ENCODE data around the gene SVEP1.

The SVEP1 gene

GRCh38 chr9:110328763-110329162, 250.8 kb downstream of the SVEP1 start:
- no peak overlapping the region for H3K9ac ChIP-seq (ENCODE audit: low read length in 5 of 5)
- H3K27ac ChIP-seq (ENCODE audit: low read depth, low read length): no peak overlapping the region
- peaks cover 0 to 3% (median 0%) of the 10 kb centered on the region in 5 donors for H3K27me3 ChIP-seq (ENCODE audit: control insufficient read depth in 5 of 5, insufficient read depth in 4 of 5, low read length in 5 of 5)
- no peak overlapping the region for H3K4me3 ChIP-seq (ENCODE audit: low read depth in 1 of 5, low read length in 5 of 5)
- peaks cover 0 to 5% (median 0%) of the 10 kb centered on the region in 5 donors for H3K4me1 ChIP-seq (ENCODE audit: control insufficient read depth in 5 of 5, insufficient read depth in 5 of 5, low read length in 5 of 5)
- H3K9me3 ChIP-seq (ENCODE audit: control insufficient read depth in 5 of 5, low read length in 5 of 5): peaks cover 0 to 2% (median 0%) of the 10 kb centered on the region in 5 donors
- H3K36me3 ChIP-seq (ENCODE audit: control insufficient read depth in 5 of 5, insufficient read depth in 5 of 5, low read length in 5 of 5): no peaks in the 10 kb centered on the region

- H3K9ac ChIP-seq (ENCODE audit: low read length in 5 of 5): no peak overlapping the region
- no peak overlapping the region for H3K4me3 ChIP-seq (ENCODE audit: low read depth in 1 of 5, low read length in 5 of 5)
- H3K27me3 ChIP-seq (ENCODE audit: control insufficient read depth in 5 of 5, insufficient read depth in 4 of 5, low read length in 5 of 5): no peaks in the 10 kb centered on the region
- H3K9me3 ChIP-seq (ENCODE audit: control insufficient read depth in 5 of 5, low read length in 5 of 5): peaks cover 0 to 2% (median 0%) of the 10 kb centered on the region in 5 donors
- H3K36me3 ChIP-seq (ENCODE audit: control insufficient read depth in 5 of 5, insufficient read depth in 5 of 5, low read length in 5 of 5): no peaks in the 10 kb centered on the region
- no peak overlapping the region for H3K27ac ChIP-seq (ENCODE audit: low read depth, low read length)
- H3K4me1 ChIP-seq (ENCODE audit: control insufficient read depth in 5 of 5, insufficient read depth in 5 of 5, low read length in 5 of 5): peaks cover 0 to 5% (median 0%) of the 10 kb centered on the region in 5 donors
Measured at GRCh38 chr9:110327716-110328115, 251.8 kb downstream of the SVEP1 start.

- Histone ChIP-seq H3K36me3 (ENCODE audit: control insufficient read depth in 5 of 5, insufficient read depth in 5 of 5, low read length in 5 of 5) (no peaks in the 10 kb centered on the region), H3K4me1 (ENCODE audit: control insufficient read depth in 5 of 5, insufficient read depth in 5 of 5, low read length in 5 of 5) (no peaks in the 10 kb centered on the region), H3K9ac (ENCODE audit: low read length in 5 of 5) (no peak overlapping the region), H3K4me3 (ENCODE audit: low read depth in 1 of 5, low read length in 5 of 5) (no peak overlapping the region), H3K27me3 (ENCODE audit: control insufficient read depth in 5 of 5, insufficient read depth in 4 of 5, low read length in 5 of 5) (no peaks in the 10 kb centered on the region), H3K9me3 (ENCODE audit: control insufficient read depth in 5 of 5, low read length in 5 of 5) (no peaks in the 10 kb centered on the region), H3K27ac (ENCODE audit: low read depth, low read length) (no peak overlapping the region)
Measured at GRCh38 chr9:110323818-110324217, 255.7 kb downstream of the SVEP1 start.

GRCh38 chr9:110320651-110321445, 258.7 kb downstream of the SVEP1 start:
- Histone ChIP-seq H3K4me3 (ENCODE audit: low read depth in 1 of 5, low read length in 5 of 5) (no peak overlapping the region), H3K36me3 (ENCODE audit: control insufficient read depth in 5 of 5, insufficient read depth in 5 of 5, low read length in 5 of 5) (no peaks in the 10 kb centered on the region), H3K4me1 (ENCODE audit: control insufficient read depth in 5 of 5, insufficient read depth in 5 of 5, low read length in 5 of 5) (no peaks in the 10 kb centered on the region), H3K27ac (ENCODE audit: low read depth, low read length) (no peak overlapping the region), H3K9me3 (ENCODE audit: control insufficient read depth in 5 of 5, low read length in 5 of 5) (no peaks in the 10 kb centered on the region), H3K9ac (ENCODE audit: low read length in 5 of 5) (no peak overlapping the region), H3K27me3 (ENCODE audit: control insufficient read depth in 5 of 5, insufficient read depth in 4 of 5, low read length in 5 of 5) (no peaks in the 10 kb centered on the region)

- H3K27ac ChIP-seq (ENCODE audit: low read depth, low read length): no peak overlapping the region
- H3K36me3 ChIP-seq (ENCODE audit: control insufficient read depth in 5 of 5, insufficient read depth in 5 of 5, low read length in 5 of 5): no peaks in the 10 kb centered on the region
- H3K9me3 ChIP-seq (ENCODE audit: control insufficient read depth in 5 of 5, low read length in 5 of 5): no peaks in the 10 kb centered on the region
- H3K4me3 ChIP-seq (ENCODE audit: low read depth in 1 of 5, low read length in 5 of 5): no peak overlapping the region
- no peak overlapping the region for H3K9ac ChIP-seq (ENCODE audit: low read length in 5 of 5)
- no peaks in the 10 kb centered on the region for H3K4me1 ChIP-seq (ENCODE audit: control insufficient read depth in 5 of 5, insufficient read depth in 5 of 5, low read length in 5 of 5)
- H3K27me3 ChIP-seq (ENCODE audit: control insufficient read depth in 5 of 5, insufficient read depth in 4 of 5, low read length in 5 of 5): no peaks in the 10 kb centered on the region
Measured at GRCh38 chr9:110319781-110320492, 259.6 kb downstream of the SVEP1 start.

GRCh38 chr9:110317911-110318310, 261.6 kb downstream of the SVEP1 start:
- H3K9me3 ChIP-seq (ENCODE audit: control insufficient read depth in 5 of 5, low read length in 5 of 5): no peaks in the 10 kb centered on the region
- no peak overlapping the region for H3K27ac ChIP-seq (ENCODE audit: low read depth, low read length)
- no peaks in the 10 kb centered on the region for H3K27me3 ChIP-seq (ENCODE audit: control insufficient read depth in 5 of 5, insufficient read depth in 4 of 5, low read length in 5 of 5)
- H3K36me3 ChIP-seq (ENCODE audit: control insufficient read depth in 5 of 5, insufficient read depth in 5 of 5, low read length in 5 of 5): no peaks in the 10 kb centered on the region
- no peak overlapping the region for H3K9ac ChIP-seq (ENCODE audit: low read length in 5 of 5)
- H3K4me3 ChIP-seq (ENCODE audit: low read depth in 1 of 5, low read length in 5 of 5): no peak overlapping the region
- H3K4me1 ChIP-seq (ENCODE audit: control insufficient read depth in 5 of 5, insufficient read depth in 5 of 5, low read length in 5 of 5): no peaks in the 10 kb centered on the region

- Histone ChIP-seq H3K27me3 (ENCODE audit: control insufficient read depth in 5 of 5, insufficient read depth in 4 of 5, low read length in 5 of 5) (no peaks in the 10 kb centered on the region), H3K27ac (ENCODE audit: low read depth, low read length) (no peak overlapping the region), H3K9me3 (ENCODE audit: control insufficient read depth in 5 of 5, low read length in 5 of 5) (peaks cover 0 to 7% (median 2%) of the 10 kb centered on the region in 5 donors), H3K36me3 (ENCODE audit: control insufficient read depth in 5 of 5, insufficient read depth in 5 of 5, low read length in 5 of 5) (no peaks in the 10 kb centered on the region), H3K9ac (ENCODE audit: low read length in 5 of 5) (no peak overlapping the region), H3K4me1 (ENCODE audit: control insufficient read depth in 5 of 5, insufficient read depth in 5 of 5, low read length in 5 of 5) (no peaks in the 10 kb centered on the region), H3K4me3 (ENCODE audit: low read depth in 1 of 5, low read length in 5 of 5) (peak overlapping the region in 2 of 5 donors; percentile 14 to 25)
Measured at GRCh38 chr9:110316261-110317075, 263.1 kb downstream of the SVEP1 start.

Data from subcutaneous abdominal adipose tissue (tissue), 5 donors.